GM18907 (cell line): ENCODE measurements around the gene ZNF132.
"Not testable (repeated sequence)": the region's sequence is repeated elsewhere in the genome, so short reads cannot be mapped to it uniquely, and the experiment has no call there.

ENCODE experiments used
- ATAC-seq: cut with Tn5 transposase; IDR thresholded peaks from one replicate; pipeline ENCODE4 v1.9.1; 2021; ENCODE audit warnings: mild to moderate bottlenecking, moderate library complexity; ENCODE audit not compliant: unreplicated experiment

Gene ZNF132

GRCh38 chr19:58408152-58409009, 31.6 kb downstream of the ZNF132 start, which contains the start of gene ZNF584:
Gene ZNF584 (plus strand): TSS chr19:58408649. CDS start chr19:58409148, 499 bp downstream.
- peak; percentile 91 for ATAC-seq

- ATAC-seq, result no peak
These were observed 32.2 kb downstream of the ZNF132 start for GRCh38 chr19:58407658-58408151.

GRCh38 chr19:58406818-58407657, 32.9 kb downstream of the ZNF132 start:
- ATAC-seq, result no peak

- ATAC-seq, result not testable (repeated sequence)
These were observed 36.0 kb downstream of the ZNF132 start for GRCh38 chr19:58403920-58404478.

GRCh38 chr19:58401840-58402421, 38.0 kb downstream of the ZNF132 start:
- no peak for ATAC-seq

GRCh38 chr19:58400916-58401839, 38.8 kb downstream of the ZNF132 start:
- peak; percentile 98 for ATAC-seq

- ATAC-seq, result no peak
These were observed 39.5 kb downstream of the ZNF132 start for GRCh38 chr19:58400316-58400915.

GRCh38 chr19:58399903-58400302, 40.0 kb downstream of the ZNF132 start:
- no peak for ATAC-seq

- no peak for ATAC-seq
These were observed 41.4 kb downstream of the ZNF132 start for GRCh38 chr19:58398545-58398944.

- no peak for ATAC-seq
These were observed 41.9 kb downstream of the ZNF132 start for GRCh38 chr19:58398087-58398486.

GRCh38 chr19:58397533-58398037, 42.4 kb downstream of the ZNF132 start:
- no peak for ATAC-seq

GRCh38 chr19:58396691-58397532, 43.0 kb downstream of the ZNF132 start:
- ATAC-seq, result no peak

- ATAC-seq, result no peak
These were observed 43.9 kb downstream of the ZNF132 start for GRCh38 chr19:58395979-58396627.

- ATAC-seq, result no peak
These were observed 44.6 kb downstream of the ZNF132 start, which contains the start of gene RNF225 for GRCh38 chr19:58395220-58395978. Gene RNF225 (plus strand): TSS chr19:58395656. CDS start chr19:58396090, 434 bp downstream.

GRCh38 chr19:58394821-58395219, 45.1 kb downstream of the ZNF132 start:
- ATAC-seq, result no peak

- no peak for ATAC-seq
These were observed 46.3 kb downstream of the ZNF132 start for GRCh38 chr19:58393725-58394033.
